GM21737 (cell line): ENCODE measurements around the gene TSHZ3.

Experiments
- ATAC-seq: cut with Tn5 transposase; IDR thresholded peaks from one replicate; pipeline ENCODE4 v1.9.1; 2021; ENCODE audit warnings: mild to moderate bottlenecking, moderate library complexity; ENCODE audit not compliant: unreplicated experiment

TSHZ3 gene

DNA sequence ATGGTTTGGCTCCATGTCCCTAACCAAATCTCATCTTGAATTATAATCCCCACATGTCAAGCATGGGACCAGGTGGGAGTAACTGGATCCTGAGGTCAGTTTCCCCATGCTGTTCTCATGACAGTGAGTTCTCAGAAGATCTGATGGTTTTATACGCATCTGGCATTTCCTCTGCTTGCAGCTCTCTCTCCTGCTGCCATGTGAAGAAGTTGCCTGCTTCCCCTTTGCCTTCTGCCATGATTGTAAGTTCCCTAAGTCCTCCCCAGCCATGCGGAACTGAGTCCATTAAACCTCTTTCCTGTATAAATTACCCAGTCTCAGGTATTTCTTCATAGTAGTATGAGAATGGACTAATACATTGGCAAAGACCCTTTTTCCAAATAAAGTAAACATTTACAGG, 96.8 kb downstream of the TSHZ3 start:
- ATAC-seq: no peak

- no peak for ATAC-seq
Observed at GRCh38 chr19:31249217-31249616, 100.0 kb downstream of the TSHZ3 start.

GRCh38 chr19:31235806-31236205, 113.4 kb downstream of the TSHZ3 start:
- ATAC-seq: no peak

GRCh38 chr19:31233295-31233800, 115.9 kb downstream of the TSHZ3 start:
- ATAC-seq: no peak

DNA sequence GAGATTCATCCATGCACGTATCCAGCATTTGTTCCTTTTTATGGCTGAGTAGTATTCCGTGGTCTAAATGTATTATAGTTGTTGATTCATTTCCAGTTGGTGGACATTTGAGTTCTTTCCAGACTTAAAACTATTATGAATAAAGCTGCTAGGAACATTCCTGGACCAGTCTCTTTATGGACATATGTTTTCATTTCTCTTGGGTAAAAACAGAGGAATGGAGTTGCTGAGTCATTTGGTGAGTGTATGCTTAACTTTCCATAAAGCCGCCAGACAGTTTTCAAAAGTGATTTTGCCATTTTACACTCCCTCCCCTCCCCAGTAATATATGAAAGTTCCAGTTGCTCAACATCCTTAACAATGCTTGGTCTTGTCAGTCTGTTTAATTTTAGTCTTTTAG, 116.4 kb downstream of the TSHZ3 start:
- ATAC-seq: no peak

GRCh38 chr19:31232180-31232579, 117.1 kb downstream of the TSHZ3 start:
- no peak for ATAC-seq

DNA sequence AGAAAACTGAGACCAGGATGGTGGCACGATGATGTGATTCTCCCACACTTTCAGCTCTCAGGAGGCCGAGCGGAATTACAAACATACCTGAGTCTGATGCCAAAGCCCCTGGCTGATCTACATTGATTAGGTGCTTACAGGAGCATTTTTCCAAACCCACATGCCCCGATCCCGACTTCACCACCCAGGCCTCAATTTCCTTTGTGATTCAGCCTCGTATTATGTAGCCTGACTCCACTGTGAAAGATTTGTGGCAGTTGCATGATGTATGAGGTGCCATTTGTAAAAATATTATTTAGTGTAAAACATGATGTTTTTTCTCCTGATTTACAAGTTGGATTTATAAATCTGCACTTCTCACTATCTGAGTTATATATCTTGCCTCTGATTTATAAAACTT, 118.0 kb downstream of the TSHZ3 start:
- ATAC-seq: no peak

DNA sequence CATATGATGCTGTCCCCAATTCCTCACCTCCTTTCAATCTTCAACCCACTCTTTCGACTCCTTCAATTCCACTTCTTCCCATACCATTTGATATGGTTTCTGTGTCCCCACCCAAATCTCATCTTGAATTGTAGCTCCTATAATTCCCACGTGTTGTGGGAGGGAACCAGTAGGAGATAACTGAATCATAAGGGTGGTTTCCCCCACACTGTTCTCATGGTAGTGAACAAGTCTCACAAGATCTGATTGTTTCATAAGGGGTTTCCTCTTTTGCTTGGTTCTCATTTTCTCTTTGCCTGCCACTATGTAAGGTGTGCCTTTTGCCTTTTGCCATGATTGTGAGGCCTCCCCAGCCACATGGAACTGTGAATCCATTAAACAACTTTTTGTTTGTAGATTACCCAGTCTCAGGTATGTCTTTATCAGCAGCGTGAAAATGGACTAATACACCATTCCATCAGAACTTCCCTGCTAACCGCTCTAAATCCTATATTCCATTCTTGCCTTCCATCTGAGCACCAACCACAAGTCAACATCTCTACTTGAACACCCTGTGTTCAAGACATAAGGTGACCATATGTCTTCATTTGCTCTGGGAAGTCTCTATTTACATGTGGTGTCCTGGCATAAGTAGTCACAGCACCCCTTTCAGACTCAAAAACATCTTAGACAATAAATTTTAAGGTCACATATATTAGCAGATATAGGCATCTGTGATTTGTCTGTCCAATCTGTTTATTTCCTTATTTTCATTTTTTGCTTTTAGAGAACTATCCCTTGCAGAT, 122.9 kb downstream of the TSHZ3 start:
- no peak for ATAC-seq
